Activated T-helper 2 cell treated with anti-CD3 and anti-CD28 coated beads, Interferon-gamma antibody, Interleukin-2, Interleukin-4, amounts not matched to agents 10 μg/mL and 5 μg/mL and 100 μg/mL, durations not matched to agents 14 hours and 24 hours and 36 hours (primary cell): ENCODE results near the gene CD37. TPM values are rescaled to one million over a fixed set of nuclear protein-coding genes. Genes with fewer than 3 reads are reported as not detected.

Experiments used
- DNase-seq: peaks from one replicate; pipeline ENCODE4 v3.0.0; 2021; ENCODE audit warnings: low spot score
- H3K27ac Mint-ChIP-seq: one replicate; pipeline ENCODE4 v1.8.0; 2021; ENCODE audit warnings: mixed read lengths
- H3K27me3 Mint-ChIP-seq: one replicate; pipeline ENCODE4 v1.8.0; 2021; ENCODE audit warnings: low read depth, mixed read lengths
- H3K36me3 Mint-ChIP-seq: one replicate; pipeline ENCODE4 v1.8.0; 2021; ENCODE audit warnings: low read depth, mixed read lengths
- H3K4me1 Mint-ChIP-seq: one replicate; pipeline ENCODE4 v1.8.0; 2021; ENCODE audit warnings: low read depth, mixed read lengths
- H3K4me3 Mint-ChIP-seq: one replicate; pipeline ENCODE4 v1.8.0; 2021; ENCODE audit warnings: low read depth, mild to moderate bottlenecking, moderate library complexity, mixed read lengths
- H3K9me3 Mint-ChIP-seq: one replicate; pipeline ENCODE4 v1.8.0; 2021; ENCODE audit warnings: mixed read lengths
- intact Hi-C: fragments of 100-400 bp; cut with micrococcal nuclease; formaldehyde crosslinking; loops from one replicate; pipeline ENCODE4 v1.15.1; 2023
- total RNA-seq: library from RNA; stranded (reverse); gene quantifications from 2 replicates; pipeline ENCODE4 v1.2.3, GENCODE V29; 2022

Gene CD37
- total RNA-seq, 1 donor from 2014 or later: 141 TPM

- Mint-ChIP-seq H3K9me3 (no peaks in the 10 kb centered on the region), H3K4me3 (peak overlapping the region; percentile 77), H3K27ac (peak overlapping the region; percentile 92), H3K4me1 (peaks cover 55% of the 10 kb centered on the region), H3K27me3 (no peaks in the 10 kb centered on the region), H3K36me3 (peaks cover 28% of the 10 kb centered on the region)
- no peak for DNase-seq
- intact Hi-C loops: no loop called here
Observed at GRCh38 chr19:49333418-49333805, 1.8 kb upstream of the CD37 start.

- H3K27ac Mint-ChIP-seq: peak overlapping the region; percentile 92
- peak; percentile 64 for DNase-seq
- peak overlapping the region; percentile 77 for H3K4me3 Mint-ChIP-seq
- no peaks in the 10 kb centered on the region for H3K27me3 Mint-ChIP-seq
- intact Hi-C loops: no loop called here
- H3K4me1 Mint-ChIP-seq: peaks cover 53% of the 10 kb centered on the region
- H3K9me3 Mint-ChIP-seq: no peaks in the 10 kb centered on the region
- peaks cover 30% of the 10 kb centered on the region for H3K36me3 Mint-ChIP-seq
Observed at GRCh38 chr19:49333811-49334288, 1.4 kb upstream of the CD37 start.

- Mint-ChIP-seq H3K4me3 (peak overlapping the region; percentile 99), H3K27me3 (no peaks in the 10 kb centered on the region), H3K27ac (peak overlapping the region; percentile 99), H3K36me3 (peaks cover 37% of the 10 kb centered on the region), H3K4me1 (peaks cover 50% of the 10 kb centered on the region), H3K9me3 (no peaks in the 10 kb centered on the region)
- intact Hi-C loops: no loop called here
- no peak for DNase-seq
Observed at GRCh38 chr19:49335784-49336481, 727 bp downstream of the CD37 start.

- no peak for DNase-seq
- intact Hi-C loops: no loop called here
- Mint-ChIP-seq H3K9me3 (no peaks in the 10 kb centered on the region), H3K36me3 (peaks cover 37% of the 10 kb centered on the region), H3K27me3 (no peaks in the 10 kb centered on the region), H3K27ac (peak overlapping the region; percentile 99), H3K4me3 (peak overlapping the region; percentile 99), H3K4me1 (peaks cover 46% of the 10 kb centered on the region)
Observed at GRCh38 chr19:49336482-49337266, 1.5 kb downstream of the CD37 start.

GRCh38 chr19:49337267-49338022, 2.2 kb downstream of the CD37 start:
- intact Hi-C loops: no loop called here
- Mint-ChIP-seq H3K36me3 (peaks cover 37% of the 10 kb centered on the region), H3K27me3 (no peaks in the 10 kb centered on the region), H3K4me1 (peaks cover 41% of the 10 kb centered on the region), H3K27ac (peak overlapping the region; percentile 18), H3K4me3 (peak overlapping the region; percentile 99), H3K9me3 (no peaks in the 10 kb centered on the region)
- DNase-seq: no peak

GRCh38 chr19:49338023-49338677, 2.9 kb downstream of the CD37 start:
- peaks cover 37% of the 10 kb centered on the region for H3K36me3 Mint-ChIP-seq
- no peak for DNase-seq
- H3K27me3 Mint-ChIP-seq: no peaks in the 10 kb centered on the region
- intact Hi-C loops: no loop called here
- H3K4me1 Mint-ChIP-seq: peaks cover 41% of the 10 kb centered on the region
- no peaks in the 10 kb centered on the region for H3K9me3 Mint-ChIP-seq
- no peak overlapping the region for H3K27ac Mint-ChIP-seq
- H3K4me3 Mint-ChIP-seq: no peak overlapping the region

GRCh38 chr19:49338691-49339300, 3.6 kb downstream of the CD37 start:
- intact Hi-C loops: no loop called here
- Mint-ChIP-seq H3K27ac (no peak overlapping the region), H3K4me1 (peaks cover 35% of the 10 kb centered on the region), H3K4me3 (no peak overlapping the region), H3K36me3 (peaks cover 37% of the 10 kb centered on the region), H3K9me3 (no peaks in the 10 kb centered on the region), H3K27me3 (no peaks in the 10 kb centered on the region)
- DNase-seq: no peak

GRCh38 chr19:49339301-49340068, 4.3 kb downstream of the CD37 start:
- Mint-ChIP-seq H3K9me3 (no peaks in the 10 kb centered on the region), H3K36me3 (peaks cover 37% of the 10 kb centered on the region), H3K4me1 (peaks cover 30% of the 10 kb centered on the region), H3K27me3 (no peaks in the 10 kb centered on the region), H3K27ac (no peak overlapping the region), H3K4me3 (no peak overlapping the region)
- intact Hi-C loops: no loop called here
- DNase-seq: no peak

- Mint-ChIP-seq H3K27me3 (no peaks in the 10 kb centered on the region), H3K9me3 (no peaks in the 10 kb centered on the region), H3K27ac (peak overlapping the region; percentile 48), H3K4me3 (no peak overlapping the region), H3K4me1 (peaks cover 27% of the 10 kb centered on the region), H3K36me3 (peaks cover 37% of the 10 kb centered on the region)
- intact Hi-C loops: no loop called here
- no peak for DNase-seq
Observed at GRCh38 chr19:49340069-49340864, 5.1 kb downstream of the CD37 start.

GRCh38 chr19:49340865-49341718, 5.9 kb downstream of the CD37 start:
- Mint-ChIP-seq H3K27me3 (no peaks in the 10 kb centered on the region), H3K36me3 (peaks cover 37% of the 10 kb centered on the region), H3K4me3 (no peak overlapping the region), H3K4me1 (peaks cover 22% of the 10 kb centered on the region), H3K9me3 (no peaks in the 10 kb centered on the region), H3K27ac (no peak overlapping the region)
- no peak for DNase-seq
- intact Hi-C loops: no loop called here
